PFSK-1 (cell line): Measurements from ENCODE around the gene FAF2.

Source experiments
- FOXP2 ChIP-seq: optimal IDR thresholded peaks from 2 replicates; pipeline ENCODE3; 2011; ENCODE audit warnings: borderline replicate concordance, control low read depth, inconsistent platforms; ENCODE audit not compliant: insufficient read depth; ENCODE audit errors: extremely low read length, extremely low read depth
- POLR2AphosphoS5 ChIP-seq: IDR thresholded peaks from 2 replicates; pipeline ENCODE4 v1.6.1; 2012; ENCODE audit warnings: low read depth, mild to moderate bottlenecking, control low read depth, low read length, moderate library complexity
- SIN3A ChIP-seq: IDR thresholded peaks from 2 replicates; pipeline ENCODE4 v1.6.1; 2012; ENCODE audit warnings: mild to moderate bottlenecking, low read length, moderate library complexity, borderline replicate concordance; ENCODE audit not compliant: insufficient read depth
- TAF1 ChIP-seq: IDR thresholded peaks from 2 replicates; pipeline ENCODE4 v1.6.1; 2012; ENCODE audit warnings: low read length, control low read depth, borderline replicate concordance; ENCODE audit not compliant: insufficient read depth
- TF ChIP-seq, protein P1 (sequence below), 2 experiments: IDR thresholded peaks; 2 replicates each; pipeline versions ENCODE4 v1.6.1 to v1.8.0; 2011 to 2012; ENCODE audit warnings: low read depth in 2 of 2, low read length in 2 of 2, control low read depth in 1 of 2, inconsistent platforms in 1 of 2, mild to moderate bottlenecking in 1 of 2, moderate library complexity in 1 of 2; ENCODE audit not compliant: insufficient read depth in 1 of 2

FAF2 gene

DNA sequence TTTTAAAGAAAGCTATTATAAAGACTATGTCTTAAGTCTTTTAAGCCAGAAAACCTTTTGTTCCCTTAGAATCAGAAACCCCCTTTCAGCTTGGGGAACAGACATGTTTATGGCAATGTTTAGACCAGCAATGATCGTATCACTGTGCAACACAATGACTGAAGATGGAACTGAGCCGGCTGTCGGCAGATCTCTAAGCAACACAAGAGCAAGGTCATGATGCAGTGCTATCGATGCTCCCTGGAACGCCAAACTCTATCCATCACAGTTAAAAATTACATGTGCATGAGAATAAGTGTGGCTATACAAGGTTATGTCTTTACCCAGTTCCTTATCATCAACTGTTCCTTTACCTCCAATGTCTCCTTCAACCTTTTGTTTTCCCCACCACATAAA, 90.8 kb downstream of the FAF2 start:
- TF ChIP-seq, protein P1, sequence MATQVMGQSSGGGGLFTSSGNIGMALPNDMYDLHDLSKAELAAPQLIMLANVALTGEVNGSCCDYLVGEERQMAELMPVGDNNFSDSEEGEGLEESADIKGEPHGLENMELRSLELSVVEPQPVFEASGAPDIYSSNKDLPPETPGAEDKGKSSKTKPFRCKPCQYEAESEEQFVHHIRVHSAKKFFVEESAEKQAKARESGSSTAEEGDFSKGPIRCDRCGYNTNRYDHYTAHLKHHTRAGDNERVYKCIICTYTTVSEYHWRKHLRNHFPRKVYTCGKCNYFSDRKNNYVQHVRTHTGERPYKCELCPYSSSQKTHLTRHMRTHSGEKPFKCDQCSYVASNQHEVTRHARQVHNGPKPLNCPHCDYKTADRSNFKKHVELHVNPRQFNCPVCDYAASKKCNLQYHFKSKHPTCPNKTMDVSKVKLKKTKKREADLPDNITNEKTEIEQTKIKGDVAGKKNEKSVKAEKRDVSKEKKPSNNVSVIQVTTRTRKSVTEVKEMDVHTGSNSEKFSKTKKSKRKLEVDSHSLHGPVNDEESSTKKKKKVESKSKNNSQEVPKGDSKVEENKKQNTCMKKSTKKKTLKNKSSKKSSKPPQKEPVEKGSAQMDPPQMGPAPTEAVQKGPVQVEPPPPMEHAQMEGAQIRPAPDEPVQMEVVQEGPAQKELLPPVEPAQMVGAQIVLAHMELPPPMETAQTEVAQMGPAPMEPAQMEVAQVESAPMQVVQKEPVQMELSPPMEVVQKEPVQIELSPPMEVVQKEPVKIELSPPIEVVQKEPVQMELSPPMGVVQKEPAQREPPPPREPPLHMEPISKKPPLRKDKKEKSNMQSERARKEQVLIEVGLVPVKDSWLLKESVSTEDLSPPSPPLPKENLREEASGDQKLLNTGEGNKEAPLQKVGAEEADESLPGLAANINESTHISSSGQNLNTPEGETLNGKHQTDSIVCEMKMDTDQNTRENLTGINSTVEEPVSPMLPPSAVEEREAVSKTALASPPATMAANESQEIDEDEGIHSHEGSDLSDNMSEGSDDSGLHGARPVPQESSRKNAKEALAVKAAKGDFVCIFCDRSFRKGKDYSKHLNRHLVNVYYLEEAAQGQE (IDR thresholded peaks at IDR 0.05; ENCODE audit: insufficient read depth in 1 of 2, low read depth in 2 of 2, low read length in 2 of 2): no peak
- TF ChIP-seq FOXP2: no peak
- no peak for TF ChIP-seq SIN3A
- TF ChIP-seq POLR2AphosphoS5: no peak
- TF ChIP-seq TAF1: no peak

DNA sequence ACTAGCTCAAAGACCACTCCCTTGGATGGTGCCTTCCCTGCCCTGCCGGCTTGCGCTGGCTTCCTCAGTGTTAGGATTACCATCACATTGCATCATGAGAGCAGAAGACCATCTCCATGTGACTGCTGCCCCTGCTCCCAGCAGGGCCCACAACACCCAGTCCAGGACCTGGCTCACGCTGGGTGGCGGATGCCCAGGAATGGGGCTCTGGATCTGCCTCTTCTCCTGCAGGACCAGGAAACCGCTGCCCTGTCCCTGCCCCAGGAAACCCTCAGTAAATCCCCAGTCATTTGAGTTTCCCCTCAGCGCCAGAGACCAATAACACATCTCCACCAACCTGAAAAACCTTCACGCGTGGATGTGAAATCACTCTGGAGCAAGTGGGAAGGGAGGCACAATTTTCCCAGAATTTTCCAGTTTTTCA, 92.3 kb downstream of the FAF2 start:
- TF ChIP-seq, protein P1 (IDR thresholded peaks at IDR 0.05; ENCODE audit: insufficient read depth in 1 of 2, low read depth in 2 of 2, low read length in 2 of 2): no peak
- TF ChIP-seq TAF1 (no peak), POLR2AphosphoS5 (no peak), SIN3A (no peak), FOXP2 (no peak)

- TF ChIP-seq FOXP2: no peak
- TF ChIP-seq SIN3A: no peak
- no peak for TF ChIP-seq TAF1
- TF ChIP-seq, protein P1 (IDR thresholded peaks at IDR 0.05; ENCODE audit: insufficient read depth in 1 of 2, low read depth in 2 of 2, low read length in 2 of 2): no peak
- TF ChIP-seq POLR2AphosphoS5: no peak
These were observed 92.8 kb downstream of the FAF2 start for GRCh38 chr5:176540956-176541337.

GRCh38 chr5:176541338-176542134, 93.4 kb downstream of the FAF2 start:
- TF ChIP-seq, protein P1 (IDR thresholded peaks at IDR 0.05; ENCODE audit: insufficient read depth in 1 of 2, low read depth in 2 of 2, low read length in 2 of 2): no peak
- TF ChIP-seq SIN3A (no peak), FOXP2 (no peak), TAF1 (no peak), POLR2AphosphoS5 (peak; percentile 71; the same call in 1 of the 2 replicates)
